Head of caudate nucleus (tissue), 42 donors: Measurements from ENCODE around the gene LHFPL5.

ENCODE experiments used
- DNase-seq, 42 donors: peaks; one replicate each; pipeline versions ENCODE4 v3.0.0 to v3.0.0-alpha.2; 2020 to 2021; ENCODE audit warnings: mixed read lengths in 7 of 42
- intact Hi-C: fragments of 100-400 bp; cut with DNase I; formaldehyde crosslinking; loops from one replicate; pipeline ENCODE4 v1.15.0; 2022

LHFPL5 gene

GRCh38 chr6:35804996-35805736, at the start of gene LHFPL5:
Gene LHFPL5 (plus strand): TSS chr6:35805352. CDS start chr6:35805671, 319 bp downstream.
- intact Hi-C loops: no loop called here
- DNase-seq: peak in 38 of 42 donors; percentile 14 to 77 (median 54)

GRCh38 chr6:35757456-35758123, 47.6 kb upstream of the LHFPL5 start:
- peak in 17 of 42 donors; percentile 15 to 77 (median 34) for DNase-seq
- intact Hi-C loops: no loop called here

- DNase-seq: no peak
- intact Hi-C loops: no loop called here
These were observed 45.7 kb upstream of the LHFPL5 start for GRCh38 chr6:35759426-35759825.

GRCh38 chr6:35765739-35766138, 39.4 kb upstream of the LHFPL5 start:
- intact Hi-C loops: no loop called here
- no peak for DNase-seq

- intact Hi-C loops: no loop called here
- no peak for DNase-seq
These were observed 35.9 kb upstream of the LHFPL5 start for GRCh38 chr6:35769211-35769610.

GRCh38 chr6:35771343-35771627, 33.9 kb upstream of the LHFPL5 start:
- intact Hi-C loops: no loop called here
- DNase-seq: no peak

- no peak for DNase-seq
- intact Hi-C loops: no loop called here
These were observed 30.9 kb upstream of the LHFPL5 start for GRCh38 chr6:35774116-35774794.

- no peak for DNase-seq
- intact Hi-C loops: no loop called here
These were observed 30.1 kb upstream of the LHFPL5 start for GRCh38 chr6:35775031-35775430.

GRCh38 chr6:35776364-35777215, 28.6 kb upstream of the LHFPL5 start, which contains the start of gene CLPSL2:
Gene CLPSL2 (plus strand): TSS chr6:35776598. CDS start chr6:35776619, 21 bp downstream.
- DNase-seq: no peak
- intact Hi-C loops: no loop called here

- intact Hi-C loops: no loop called here
These were observed 27.6 kb upstream of the LHFPL5 start for GRCh38 chr6:35777356-35778102.

GRCh38 chr6:35778437-35778836, 26.7 kb upstream of the LHFPL5 start:
- intact Hi-C loops: no loop called here
- DNase-seq: no peak

More at GRCh38 chr6:35777356-35778102, 27.6 kb upstream of the LHFPL5 start:
- no peak for DNase-seq

GRCh38 chr6:35780719-35781118, 24.4 kb upstream of the LHFPL5 start, which contains the start of gene CLPSL1:
Gene CLPSL1 (plus strand): TSS chr6:35781019. CDS start chr6:35781111, 92 bp downstream.
- intact Hi-C loops: no loop called here
- no peak for DNase-seq

GRCh38 chr6:35781290-35781689, 23.9 kb upstream of the LHFPL5 start:
- intact Hi-C loops: no loop called here

GRCh38 chr6:35782424-35782823, 22.7 kb upstream of the LHFPL5 start:
- intact Hi-C loops: no loop called here
- DNase-seq: no peak

More at GRCh38 chr6:35781290-35781689, 23.9 kb upstream of the LHFPL5 start:
- DNase-seq: no peak

- no peak for DNase-seq
- intact Hi-C loops: no loop called here
These were observed 21.0 kb upstream of the LHFPL5 start for GRCh38 chr6:35784200-35784599.

GRCh38 chr6:35786272-35786671, 18.9 kb upstream of the LHFPL5 start:
- intact Hi-C loops: no loop called here
- no peak for DNase-seq

- no peak for DNase-seq
- intact Hi-C loops: loop anchor here (1.0 kb wide), 1 partner anchor 11 kb away; no protein-coding TSS in a partner anchor
These were observed 18.3 kb upstream of the LHFPL5 start for GRCh38 chr6:35786810-35787209.
